ENCODE measurements around the gene MTAP.

Gene MTAP

DNA sequence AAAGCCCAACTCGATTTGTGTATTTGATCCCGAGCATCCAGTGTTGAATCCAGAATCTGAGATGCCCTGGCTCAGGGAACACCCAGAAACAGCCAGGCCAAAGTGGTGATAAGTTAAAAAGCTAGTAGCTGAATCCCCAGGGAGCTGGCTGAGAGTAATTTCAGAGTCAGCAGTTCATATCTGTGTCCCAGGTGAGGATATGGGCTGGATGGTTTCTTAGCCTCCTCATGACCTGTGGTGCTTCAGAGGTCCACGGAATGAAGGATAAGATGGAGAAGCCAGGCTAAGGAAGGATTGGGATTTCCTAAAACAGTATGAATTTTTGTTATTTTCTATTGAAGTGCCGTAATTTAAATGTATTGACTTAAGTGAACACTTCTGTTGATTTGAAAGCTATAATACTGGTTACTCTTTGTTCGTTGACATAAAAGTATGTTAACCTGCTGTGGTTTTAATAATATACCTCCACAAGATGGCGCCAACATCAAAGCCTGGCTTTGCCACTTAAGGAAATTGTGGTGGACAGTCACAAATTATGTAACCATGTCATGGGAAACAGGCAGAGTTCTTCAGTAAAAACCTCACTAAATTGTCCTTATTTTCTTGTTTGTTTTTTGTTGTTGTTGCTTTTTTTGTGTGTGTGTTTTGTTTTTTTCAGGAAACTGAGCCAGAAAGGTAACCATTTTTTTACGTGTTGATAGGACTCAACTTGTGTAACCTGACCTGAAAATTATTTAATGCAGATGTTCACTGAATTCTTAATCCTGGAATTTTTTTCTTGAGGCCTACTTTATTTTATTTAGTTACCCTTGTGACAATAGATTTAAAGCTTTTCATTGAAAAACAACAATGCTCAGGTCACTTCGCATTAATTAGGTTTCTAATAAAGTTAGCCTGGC, 11.4 kb downstream of the MTAP start:
- TF ChIP-seq, protein P1, sequence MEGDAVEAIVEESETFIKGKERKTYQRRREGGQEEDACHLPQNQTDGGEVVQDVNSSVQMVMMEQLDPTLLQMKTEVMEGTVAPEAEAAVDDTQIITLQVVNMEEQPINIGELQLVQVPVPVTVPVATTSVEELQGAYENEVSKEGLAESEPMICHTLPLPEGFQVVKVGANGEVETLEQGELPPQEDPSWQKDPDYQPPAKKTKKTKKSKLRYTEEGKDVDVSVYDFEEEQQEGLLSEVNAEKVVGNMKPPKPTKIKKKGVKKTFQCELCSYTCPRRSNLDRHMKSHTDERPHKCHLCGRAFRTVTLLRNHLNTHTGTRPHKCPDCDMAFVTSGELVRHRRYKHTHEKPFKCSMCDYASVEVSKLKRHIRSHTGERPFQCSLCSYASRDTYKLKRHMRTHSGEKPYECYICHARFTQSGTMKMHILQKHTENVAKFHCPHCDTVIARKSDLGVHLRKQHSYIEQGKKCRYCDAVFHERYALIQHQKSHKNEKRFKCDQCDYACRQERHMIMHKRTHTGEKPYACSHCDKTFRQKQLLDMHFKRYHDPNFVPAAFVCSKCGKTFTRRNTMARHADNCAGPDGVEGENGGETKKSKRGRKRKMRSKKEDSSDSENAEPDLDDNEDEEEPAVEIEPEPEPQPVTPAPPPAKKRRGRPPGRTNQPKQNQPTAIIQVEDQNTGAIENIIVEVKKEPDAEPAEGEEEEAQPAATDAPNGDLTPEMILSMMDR (IDR thresholded peaks at IDR 0.05): peak; percentile 78

DNA sequence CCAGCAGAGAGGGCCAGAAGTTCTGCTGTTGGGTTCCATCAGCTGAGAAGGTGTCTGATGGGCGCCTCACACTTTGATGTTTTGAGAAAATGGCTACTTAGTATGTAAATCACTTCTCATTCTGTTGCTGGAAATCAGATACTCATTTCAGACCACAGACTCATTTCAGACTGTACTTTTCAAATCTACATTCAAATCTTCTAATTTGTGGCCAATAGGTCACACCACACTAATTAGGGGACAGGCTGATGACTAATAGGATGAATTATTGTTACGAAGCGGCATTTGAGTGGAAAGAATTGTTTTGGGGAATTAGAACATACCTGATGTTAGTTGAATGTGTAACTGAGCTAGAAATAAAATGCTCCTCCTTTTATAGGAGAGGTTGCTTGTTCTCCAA, 13.2 kb downstream of the MTAP start:
- TF ChIP-seq, protein P1 (IDR thresholded peaks at IDR 0.05): no peak

DNA sequence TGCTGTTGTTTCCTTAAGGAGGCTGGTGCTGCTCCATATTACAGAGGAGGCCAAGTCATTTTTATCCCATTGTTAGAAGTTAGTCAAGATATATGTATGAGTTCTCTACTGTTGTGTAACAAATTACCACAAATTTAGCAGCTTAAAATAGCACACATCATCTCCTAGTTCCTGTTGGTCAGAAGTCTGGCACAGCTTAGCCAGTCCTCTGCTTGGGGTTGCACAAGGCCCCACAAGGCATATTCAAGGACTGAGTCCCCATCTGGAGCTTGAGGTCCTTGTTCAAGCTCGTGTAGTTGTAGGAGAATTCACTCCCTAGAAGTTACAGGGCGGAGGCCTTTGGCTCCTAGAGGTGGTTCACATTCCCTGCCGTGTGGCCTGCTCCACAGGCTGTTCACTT, 14.7 kb downstream of the MTAP start:
- TF ChIP-seq, protein P1 (IDR thresholded peaks at IDR 0.05): no peak

DNA sequence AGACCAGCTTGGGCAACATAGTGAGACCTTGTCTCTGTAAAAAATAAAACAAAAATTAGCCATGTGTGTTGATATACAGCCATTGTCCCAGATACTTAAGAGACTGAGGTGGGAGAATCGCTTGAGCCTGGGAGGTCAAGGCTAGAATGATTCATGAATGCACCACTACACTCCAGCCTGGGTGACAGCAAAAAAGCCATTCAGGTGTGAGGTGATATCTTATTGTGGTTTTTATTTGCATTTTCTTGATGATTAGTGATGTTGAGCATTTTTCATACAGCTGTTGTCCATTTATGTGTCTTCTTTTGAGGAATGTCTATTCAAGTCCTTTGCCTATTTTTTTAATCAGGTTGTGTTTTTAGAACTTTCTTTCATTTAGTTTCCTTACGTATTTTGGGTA, 23.2 kb downstream of the MTAP start:
- TF ChIP-seq, protein P1 (IDR thresholded peaks at IDR 0.05): no peak

DNA sequence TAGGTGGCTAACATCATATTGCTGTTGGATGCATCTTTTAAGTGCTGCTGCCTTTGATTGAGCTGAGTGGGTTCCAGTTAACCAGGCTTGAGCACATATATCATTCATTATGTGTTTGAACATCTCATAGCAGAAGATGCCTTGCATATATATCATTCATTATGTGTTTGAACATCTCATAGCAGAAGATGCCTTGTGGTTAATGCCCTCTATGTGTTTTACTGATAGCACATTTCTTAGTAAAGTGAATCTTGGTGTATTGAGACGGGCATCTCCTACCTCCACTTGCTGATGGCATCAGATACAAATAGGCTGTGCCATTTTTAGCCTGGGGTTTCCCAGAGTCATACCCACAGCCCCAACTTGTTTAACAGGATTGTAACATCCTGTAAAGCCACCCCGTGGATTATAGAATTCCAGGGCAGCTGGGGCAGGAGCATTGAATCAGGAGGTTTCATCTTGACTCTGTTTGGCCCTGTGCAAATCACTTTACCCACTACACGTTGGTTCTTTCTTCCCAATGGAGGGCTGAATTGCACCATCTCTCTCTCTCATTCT, 26.5 kb downstream of the MTAP start:
- TF ChIP-seq, protein P1 (IDR thresholded peaks at IDR 0.05): no peak

DNA sequence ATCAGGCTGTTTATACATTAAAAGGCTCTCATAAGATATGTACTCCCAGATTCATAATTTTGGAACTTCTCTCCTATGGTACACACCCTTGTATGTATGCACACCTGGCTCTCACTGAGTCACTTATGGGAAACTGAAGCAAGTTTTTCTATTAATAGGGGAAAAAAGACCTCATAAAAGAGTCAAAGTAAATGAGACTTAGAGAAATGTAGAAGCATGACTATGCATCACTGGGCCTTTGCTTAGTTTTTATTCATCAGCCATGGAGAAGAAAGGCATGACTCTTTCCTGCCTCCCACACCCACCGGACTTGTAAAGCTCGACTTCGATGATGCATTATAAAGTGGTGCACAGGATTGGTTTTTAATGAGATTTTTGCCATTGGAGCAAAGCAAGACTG, 28.2 kb downstream of the MTAP start:
- TF ChIP-seq, protein P1 (IDR thresholded peaks at IDR 0.05): no peak

DNA sequence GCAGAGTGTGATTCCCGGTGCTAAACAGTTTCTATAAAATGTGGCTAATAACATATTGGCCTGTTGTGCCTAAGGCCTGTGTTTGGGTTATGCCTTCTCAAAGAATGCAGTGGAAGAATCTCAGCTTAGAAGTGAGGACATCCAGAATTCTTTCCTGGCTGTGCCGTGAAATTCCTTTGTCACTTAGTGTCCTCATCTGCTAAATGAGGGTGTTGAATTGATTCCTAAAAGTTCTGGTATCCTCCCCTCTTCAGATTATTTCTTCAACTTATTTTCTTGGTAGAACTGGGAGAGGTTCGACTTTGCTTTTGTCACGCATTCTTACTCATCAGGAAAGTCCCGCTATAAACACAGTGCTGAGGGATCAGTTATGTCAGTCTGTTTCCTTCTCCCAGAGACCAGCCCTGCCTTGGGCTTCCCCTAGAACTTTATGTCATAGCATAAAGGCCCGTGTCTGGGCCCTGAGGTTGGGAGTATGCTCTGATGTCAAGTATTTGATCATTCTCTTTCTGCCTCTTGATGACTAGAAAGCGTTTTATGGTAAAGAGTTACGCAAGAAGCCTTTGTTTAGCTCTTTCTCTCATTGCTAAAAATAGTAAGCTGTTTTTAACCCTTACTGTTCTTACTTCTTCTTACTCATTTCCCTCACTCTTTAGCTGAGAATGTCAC, 29.5 kb downstream of the MTAP start:
- TF ChIP-seq, protein P1 (IDR thresholded peaks at IDR 0.05): no peak

Data from LNCAP (cell line).